Fibroblast of skin of left quadriceps (primary cell): ENCODE measurements around the gene CACNA2D4.
"Not testable (repeated sequence)": the region's sequence is repeated elsewhere in the genome, so short reads cannot be mapped to it uniquely, and the experiment has no call there.

Experiments used
- DNase-seq, 2 experiments: peaks; one replicate each; pipeline ENCODE4 v3.0.0-alpha.2; 2013; ENCODE audit warnings: low read depth in 2 of 2

The CACNA2D4 gene

DNA sequence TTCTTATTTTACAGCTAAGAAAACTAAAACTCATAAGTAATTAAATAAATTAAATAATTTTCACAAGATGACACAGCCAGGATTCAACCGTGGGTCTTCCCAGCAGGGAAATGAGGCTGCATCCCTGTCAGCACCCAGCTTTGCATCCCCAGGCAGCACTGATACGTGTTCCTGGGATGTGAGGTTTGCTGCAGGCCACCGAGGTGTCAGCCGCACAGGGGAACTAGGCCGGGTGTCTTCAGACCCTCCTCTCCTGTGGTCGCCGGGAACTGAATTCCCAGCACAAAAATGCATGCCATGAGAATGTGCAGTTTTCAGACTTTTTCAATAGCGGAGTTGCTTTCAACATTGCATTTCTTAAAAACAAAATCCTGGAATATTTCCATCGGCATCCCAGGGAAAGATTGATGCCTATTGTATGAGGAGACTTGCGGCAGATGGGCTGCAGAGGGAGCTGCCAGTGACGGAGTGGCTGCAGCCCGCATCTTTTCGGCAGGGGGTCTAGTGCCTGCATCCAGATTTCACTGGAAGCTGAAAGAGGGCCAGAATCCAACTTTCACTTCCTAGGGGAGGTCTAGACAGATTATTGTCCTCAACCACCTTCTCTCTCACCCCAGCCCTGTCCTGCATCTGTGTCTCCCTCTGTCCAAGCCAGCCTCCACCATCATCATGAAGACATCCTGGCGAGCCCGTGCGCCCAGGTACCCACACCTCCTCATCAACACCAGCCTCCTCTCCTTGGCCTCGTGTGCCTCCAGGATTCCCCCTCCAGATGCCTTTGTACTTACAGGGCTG is 85.5 kb downstream of the CACNA2D4 start:
- DNase-seq: no peak

DNA sequence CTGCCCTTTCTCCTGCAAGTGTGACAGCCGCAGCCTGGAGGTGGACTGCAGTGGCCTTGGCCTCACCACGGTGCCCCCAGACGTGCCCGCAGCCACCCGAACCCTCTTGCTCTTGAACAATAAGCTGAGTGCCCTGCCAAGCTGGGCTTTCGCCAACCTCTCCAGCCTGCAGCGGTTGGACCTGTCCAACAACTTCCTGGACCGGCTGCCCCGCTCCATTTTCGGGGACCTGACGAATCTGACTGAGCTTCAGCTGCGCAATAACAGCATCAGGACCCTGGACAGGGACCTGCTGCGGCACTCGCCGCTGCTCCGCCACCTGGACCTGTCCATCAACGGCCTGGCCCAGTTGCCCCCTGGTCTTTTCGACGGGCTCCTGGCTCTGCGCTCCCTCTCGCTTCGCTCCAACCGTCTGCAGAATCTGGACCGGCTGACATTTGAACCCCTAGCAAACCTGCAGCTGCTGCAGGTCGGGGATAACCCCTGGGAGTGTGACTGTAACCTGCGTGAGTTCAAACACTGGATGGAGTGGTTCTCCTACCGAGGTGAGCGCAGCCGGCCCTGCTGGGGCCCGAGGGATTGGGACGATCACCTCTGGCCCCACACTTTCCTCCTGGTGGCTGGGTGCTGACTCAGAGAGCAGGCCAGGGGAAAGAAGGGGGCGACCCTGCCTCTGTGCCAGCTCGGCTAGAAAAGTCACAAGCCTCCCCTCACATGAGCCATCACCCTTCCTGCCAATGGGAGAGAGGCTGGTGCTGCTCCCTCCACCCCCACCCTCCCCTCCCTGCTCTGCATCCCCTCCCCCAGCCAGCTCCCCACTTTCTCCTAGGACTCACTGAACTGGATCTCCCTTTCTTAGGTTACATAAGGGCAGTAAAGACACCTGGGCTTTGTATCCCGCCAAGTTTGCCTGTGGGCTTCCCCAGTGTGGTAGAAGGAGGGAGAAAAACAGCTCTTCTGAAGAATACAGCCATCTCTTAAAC is 87.2 kb downstream of the CACNA2D4 start:
- DNase-seq: peak; percentile 9 to 18

DNA sequence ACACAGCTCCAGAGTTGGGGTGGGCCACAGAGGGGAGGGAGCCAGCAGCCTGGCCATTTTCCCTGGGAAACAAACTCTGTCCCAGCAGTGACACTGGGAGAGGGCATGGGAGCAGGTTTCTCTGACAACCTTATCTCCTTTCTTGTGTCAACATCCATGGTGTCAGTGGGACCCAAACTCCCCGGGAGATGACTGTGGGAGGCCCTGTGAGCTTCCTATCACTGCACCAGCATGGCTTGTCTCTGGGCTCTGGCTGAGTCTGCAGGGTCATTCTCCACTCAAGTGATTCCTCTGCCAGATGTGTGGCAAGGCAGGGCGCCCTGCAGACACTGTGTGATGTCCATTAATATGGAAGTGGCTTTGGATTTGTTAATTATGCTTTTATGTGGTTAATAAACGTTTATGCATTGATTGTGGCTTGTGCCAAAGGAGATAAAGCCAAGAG is 88.0 kb downstream of the CACNA2D4 start:
- no peak for DNase-seq

DNA sequence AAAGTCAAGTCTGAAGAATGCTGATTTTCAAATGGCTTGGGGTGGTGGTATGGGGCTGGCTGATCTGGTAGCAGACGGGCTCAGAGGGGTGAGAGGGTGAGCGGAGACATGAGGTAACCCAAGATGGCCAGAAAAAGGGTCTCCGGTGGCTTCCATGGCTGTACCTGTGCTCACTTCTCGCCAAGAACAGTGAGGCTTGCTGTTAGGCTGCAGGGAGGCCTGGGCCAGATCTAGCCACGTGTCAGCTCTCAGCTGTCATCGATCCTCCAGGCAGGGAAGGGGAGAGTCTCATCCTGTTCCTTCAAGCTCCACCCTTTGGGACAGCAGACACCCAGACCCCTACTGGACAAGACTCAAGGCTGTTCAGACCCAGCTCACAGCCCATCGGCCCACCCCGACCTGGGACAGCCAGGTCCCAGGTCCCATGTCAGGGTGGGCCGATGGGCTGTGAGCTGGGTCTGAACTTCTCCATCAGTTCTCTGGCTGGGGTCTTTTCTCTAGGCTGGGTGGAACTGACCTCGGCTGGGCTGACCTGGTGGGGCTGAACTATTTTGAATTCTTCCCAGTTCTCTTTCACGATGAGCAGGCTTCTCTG is 89.0 kb downstream of the CACNA2D4 start:
- no peak for DNase-seq

DNA sequence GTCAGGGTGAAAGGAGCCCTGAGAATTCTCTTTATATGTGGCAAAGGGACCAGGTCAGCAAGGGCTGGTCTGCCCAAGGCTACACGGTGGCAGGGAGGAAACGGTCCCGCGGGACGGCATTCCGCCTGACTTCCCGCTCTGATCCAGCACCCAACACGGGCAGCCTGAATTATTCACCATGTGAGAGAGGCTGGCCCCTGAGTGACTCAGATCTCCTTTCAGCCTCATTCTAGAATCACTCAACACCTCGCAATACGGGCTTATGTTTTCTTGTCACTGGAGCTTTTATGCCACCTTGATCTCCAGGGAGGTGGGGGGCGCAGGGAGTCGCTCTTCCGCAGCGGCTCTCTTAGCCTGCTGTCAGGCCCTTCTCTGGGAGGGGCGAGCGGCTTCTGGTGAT is 89.6 kb downstream of the CACNA2D4 start:
- no peak for DNase-seq

DNA sequence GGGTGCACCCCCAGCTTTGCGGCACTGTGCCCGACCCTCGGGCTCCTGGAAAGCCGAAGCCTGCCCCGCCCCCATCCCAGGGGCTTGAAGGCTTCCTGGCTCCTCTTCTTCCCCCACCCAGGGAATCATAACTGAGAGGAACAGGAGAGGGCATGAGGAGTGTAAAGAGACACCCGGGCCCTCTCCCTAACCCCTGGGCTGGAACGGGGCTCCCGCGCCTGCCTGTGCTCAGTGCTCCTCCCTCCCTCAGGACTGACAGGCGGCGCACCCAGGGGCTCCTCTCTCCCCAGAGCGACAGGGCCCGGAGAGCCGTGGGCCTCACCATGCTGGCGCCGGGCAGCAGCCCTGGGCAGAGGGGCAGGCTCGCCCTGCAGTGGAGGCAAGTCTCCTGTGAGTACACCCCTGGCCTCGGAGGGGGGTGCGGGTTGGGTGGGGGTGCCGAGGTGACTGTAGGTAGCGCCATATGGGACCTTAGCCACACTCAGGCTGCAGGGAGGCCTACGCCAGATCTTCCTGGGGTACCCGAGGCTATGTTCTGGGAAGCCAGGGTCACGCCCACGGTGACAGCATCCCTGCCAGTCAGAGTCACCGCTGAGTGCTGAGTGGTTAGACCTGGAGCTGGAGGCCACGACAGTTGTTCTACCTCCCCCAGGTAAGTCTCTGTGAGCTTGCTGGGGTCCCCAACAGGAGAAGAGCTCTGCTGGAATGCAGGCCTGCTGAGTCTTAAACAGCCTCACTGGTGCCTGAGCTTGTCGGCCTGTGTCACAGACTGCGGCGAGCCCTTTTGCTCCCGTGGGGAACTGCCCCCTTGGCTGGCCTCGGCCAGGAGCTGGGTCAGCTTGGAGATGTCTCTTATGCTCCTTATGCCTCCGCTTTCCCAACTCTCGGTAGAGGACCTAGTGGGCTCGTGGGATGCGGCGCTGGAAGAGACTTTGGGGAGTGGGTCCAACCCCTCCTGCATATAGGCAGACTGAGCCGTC is 90.3 kb downstream of the CACNA2D4 start:
- DNase-seq: no peak

DNA sequence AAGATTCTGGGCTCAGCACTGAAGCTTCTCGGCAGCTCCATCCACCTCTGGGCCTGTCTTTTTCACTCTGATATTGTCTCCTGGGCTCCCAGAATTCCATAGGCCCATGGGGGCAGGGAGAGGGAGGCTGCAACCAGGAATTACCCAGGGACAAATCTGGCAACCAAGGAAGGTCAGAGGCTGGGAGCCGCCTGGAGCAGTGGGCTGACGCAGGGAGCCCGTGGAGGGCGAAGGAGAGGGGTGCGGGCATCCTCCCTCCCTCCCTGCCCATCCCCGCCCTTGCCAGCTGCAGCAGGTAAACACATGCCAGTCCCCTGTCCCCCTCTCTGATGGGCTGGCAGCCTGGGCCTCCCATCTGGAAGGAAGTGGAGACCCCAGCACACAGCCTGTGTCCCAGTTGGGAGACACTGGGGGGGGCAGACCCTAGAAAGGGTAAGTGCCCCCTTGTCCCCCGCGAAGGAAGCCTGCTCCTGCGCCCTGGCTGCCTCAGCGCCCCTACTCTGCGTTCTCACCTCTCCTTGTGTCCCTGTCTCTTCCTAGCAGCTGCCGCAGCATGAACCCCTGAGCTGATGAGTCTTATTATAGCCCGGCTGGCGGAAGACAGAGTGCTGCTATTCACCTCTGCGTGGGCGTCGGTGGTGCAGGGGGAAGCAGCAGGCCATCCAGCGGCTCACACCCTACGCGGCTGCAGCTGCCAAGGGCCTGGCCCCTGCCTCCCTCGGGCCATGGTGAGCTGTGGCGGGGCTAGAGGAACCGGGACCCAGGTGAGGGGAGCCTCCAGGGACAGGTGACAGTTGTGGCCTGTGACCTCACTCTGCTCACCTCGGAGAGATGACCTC is 91.4 kb downstream of the CACNA2D4 start:
- no peak for DNase-seq

DNA sequence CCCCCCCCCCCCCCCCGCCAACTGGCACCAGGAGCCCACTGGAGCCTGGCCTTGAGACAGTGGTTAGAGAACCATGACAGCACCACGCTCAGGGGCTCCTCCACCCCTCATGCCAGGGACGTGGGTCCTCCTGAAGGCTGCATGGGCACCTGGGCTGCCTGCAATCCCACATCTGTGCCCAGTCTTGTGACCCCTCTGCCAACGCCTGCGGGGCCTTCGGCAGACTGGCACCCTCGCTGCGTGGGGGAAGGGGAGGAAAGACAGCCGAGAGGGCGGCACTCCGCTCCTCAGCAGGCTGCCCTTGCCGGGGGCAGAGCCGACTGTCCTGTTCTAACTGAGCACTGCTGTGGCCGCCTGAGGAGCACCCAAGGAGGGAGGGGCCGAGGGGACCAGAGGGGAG is 92.1 kb downstream of the CACNA2D4 start:
- no peak for DNase-seq

DNA sequence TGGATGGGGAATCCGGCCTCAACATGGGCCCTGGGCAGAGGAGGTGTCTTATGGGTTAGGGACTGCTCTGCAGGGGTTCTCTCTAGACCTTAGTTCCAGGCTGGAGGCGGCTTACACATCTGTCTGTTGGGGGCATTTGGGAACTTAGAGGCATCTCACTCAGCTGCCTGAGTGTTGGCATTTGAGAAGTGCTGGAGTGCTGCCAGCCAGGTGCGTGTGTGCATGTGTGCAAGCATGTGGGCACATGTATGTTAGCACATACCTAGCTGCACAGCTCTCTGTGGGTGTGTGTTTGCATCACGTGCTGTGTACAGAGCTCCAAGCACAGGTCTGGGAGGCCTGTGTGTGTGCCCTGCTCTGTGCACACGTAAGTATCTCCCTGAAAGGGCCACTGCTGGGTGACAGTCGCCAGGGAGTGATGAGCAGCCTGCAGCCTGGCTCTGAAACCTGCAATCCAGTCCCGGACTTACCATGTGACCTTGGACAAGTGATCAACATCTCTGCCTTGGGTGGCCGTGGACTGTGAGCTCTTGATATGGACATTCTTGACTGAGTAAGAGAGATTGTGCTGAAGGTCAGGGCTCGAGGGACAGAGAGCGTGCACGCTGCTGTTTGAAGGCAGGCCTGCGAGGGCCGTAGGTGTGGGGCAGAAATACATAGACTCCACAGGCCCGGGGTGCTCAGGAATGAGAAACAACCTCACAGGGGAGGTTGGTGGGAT is 92.9 kb downstream of the CACNA2D4 start:
- no peak for DNase-seq

DNA sequence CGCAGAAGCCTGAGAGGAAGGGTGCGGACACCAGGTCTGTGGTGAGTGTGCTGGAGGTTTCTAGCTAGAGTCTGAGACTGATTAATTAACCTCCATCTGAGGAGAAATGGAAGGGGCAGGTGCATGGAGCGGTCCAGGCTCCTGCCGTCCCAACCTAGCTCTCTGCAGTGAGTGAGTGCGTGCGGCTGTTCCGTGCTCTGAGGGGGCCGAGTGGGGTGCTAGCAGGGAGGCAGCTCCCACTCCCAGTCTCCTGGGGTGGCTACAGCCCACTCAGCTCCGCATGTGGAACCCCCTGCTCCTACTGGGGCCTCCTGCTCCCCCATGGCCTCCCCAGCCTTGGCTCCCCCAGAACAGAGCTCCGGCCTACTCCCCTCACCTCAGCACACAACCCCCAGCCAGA is 95.2 kb downstream of the CACNA2D4 start:
- DNase-seq: no peak

DNA sequence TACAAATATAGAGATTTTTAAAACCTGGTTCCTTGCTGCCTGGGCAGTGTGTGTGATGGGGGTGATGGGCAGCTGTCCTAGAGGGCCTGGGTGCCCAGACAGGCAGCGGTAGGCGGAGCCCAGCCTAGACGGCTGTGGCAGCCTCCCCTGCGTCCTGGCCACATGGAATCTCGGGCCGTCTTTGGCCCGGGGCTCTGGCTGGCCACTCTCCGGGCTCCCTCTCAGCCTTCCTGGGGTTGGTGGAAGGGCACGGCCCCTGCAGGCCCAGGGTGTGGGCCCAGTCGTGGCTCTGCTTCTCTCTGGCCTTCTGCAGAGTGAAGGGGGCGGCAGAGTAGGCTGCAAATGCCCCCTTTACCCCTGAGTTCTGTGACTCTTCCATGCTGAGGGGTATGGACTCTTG is 95.8 kb downstream of the CACNA2D4 start:
- DNase-seq: no peak

DNA sequence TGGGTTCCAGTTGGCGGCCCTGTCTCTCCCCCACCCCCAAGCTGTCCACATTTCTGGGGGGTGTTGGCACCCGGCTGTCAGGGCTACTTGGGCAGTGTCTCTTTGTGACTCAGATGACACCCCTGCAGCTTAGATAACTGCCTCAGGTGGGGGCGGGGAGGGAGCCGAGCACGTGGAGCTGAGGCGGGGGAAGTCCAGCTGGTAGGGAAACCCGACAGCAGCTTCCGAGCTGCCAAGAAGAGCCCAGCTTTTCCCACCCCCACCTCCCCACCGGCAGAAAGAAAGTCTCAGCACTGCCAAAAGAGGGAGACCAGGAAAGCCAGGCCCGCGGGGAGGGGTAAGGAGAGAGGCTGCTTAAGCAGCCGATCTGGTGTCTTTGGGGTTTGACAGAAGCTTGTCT is 96.6 kb downstream of the CACNA2D4 start:
- DNase-seq: no peak

DNA sequence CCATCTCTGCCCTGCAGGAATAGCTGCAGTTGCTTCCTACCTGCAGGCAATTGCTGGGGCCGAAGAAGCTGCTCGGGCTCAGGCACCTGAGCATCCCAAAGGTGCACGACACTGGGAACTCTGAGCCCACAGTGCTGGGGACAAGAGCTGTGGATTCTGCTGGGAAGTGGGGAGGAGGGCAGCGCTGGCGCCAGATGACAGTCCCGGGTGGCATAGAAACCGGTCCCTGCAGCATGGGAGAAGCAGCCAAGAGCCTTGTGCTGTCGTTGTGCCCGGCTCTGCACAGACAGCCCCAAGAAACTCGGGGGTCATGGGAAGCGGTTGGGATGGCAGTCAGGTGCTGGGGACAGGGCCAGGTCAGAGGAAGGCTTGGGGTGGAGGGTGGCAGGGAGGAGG is 97.6 kb downstream of the CACNA2D4 start:
- DNase-seq: no peak

DNA sequence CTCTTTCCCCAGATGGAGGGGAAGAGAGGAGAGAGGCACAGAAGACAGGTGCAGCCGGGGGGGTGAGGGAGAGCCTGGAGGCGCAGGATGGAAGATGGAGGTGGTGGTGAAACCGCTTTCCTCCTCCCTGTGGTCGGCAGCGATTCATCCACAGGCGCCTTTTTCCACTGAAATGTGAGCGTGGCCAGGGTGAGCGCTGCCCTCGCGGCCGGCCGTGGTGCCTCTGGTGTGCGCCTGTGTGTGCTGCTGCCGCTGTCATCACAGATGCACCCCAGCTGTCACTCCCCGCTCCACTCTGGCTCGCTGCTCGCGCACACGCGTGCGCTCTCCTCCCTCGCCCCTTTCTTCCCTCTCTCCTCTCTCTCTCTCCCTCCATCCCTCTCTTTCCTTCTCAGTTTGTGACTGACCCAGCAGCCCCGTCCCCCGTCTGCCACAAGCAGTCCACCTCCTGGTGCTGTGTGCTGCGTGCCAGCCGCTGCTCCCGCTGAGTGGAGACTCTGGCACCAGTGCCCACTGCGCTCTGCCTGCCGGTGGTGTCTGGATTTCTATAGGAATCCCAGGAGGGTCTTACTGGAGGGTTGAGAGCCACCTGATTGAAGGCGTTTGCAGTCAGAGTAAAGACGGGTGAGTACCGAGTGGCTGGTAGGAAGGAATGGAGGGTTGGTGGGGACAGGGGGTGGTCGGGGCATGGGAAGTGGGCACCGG is 98.1 kb downstream of the CACNA2D4 start, which contains the start of gene LRTM2:
Gene LRTM2, plus strand, starts transcription at position 375 of the 705 bp plus-strand sequence. CDS start 7,584 bp downstream, outside the sequence.
- no peak for DNase-seq

DNA sequence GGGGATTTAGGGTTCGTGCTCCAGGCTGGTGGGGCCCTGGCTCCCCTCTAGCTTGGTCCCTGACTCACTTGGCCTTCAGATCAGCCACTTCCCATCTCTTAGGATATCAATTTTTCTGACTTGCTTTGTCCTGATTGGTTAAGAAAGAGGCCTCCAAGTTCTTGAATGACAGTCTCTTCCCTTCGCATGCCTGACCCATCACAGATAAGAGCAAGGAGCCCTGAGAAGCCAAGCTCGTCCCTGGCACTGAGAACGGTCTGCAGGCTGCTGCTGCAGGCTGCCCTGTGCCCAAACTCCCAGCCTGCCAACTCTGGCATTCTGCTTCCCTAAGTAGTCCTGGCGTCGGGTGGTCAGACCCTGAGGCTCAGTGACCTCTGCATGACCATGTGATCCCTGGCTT is 98.9 kb downstream of the CACNA2D4 start:
- DNase-seq: no peak

DNA sequence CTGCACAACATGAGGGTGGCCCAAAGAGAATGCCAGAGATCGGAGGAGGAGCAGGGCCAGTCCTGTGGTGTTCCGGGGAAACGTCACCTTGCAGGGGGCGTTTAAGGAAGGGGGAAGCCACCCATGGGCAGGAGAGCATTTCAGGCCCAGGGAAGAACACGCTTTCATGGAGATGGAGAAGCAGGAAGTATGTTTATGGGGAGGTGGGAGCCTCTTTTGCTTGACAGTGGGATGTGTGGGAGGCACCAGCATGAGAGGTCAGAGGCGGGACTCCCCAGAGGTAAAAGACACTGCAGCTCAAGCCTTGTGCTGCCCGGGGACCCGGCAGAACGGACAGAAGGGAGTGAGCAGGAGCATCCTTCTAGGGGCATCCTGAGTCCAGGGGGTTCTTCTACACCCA is 99.4 kb downstream of the CACNA2D4 start:
- no peak for DNase-seq

DNA sequence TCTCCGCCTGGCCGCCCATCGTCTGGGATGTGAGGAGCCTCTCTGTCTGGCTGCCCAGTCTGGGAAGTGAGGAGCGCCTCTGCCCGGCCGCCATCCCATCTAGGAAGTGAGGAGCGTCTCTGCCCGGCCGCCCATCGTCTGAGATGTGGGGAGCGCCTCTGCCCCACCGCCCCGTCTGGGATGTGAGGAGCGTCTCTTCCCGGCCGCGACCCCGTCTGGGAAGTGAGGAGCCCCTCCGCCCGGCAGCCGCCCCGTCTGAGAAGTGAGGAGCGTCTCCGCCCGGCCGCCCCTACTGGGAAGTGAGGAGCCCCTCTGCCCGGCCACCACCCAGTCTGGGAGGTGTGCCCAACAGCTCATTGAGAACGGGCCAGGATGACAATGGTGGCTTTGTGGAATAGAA is 100.5 kb downstream of the CACNA2D4 start:
- not testable (repeated sequence) for DNase-seq

DNA sequence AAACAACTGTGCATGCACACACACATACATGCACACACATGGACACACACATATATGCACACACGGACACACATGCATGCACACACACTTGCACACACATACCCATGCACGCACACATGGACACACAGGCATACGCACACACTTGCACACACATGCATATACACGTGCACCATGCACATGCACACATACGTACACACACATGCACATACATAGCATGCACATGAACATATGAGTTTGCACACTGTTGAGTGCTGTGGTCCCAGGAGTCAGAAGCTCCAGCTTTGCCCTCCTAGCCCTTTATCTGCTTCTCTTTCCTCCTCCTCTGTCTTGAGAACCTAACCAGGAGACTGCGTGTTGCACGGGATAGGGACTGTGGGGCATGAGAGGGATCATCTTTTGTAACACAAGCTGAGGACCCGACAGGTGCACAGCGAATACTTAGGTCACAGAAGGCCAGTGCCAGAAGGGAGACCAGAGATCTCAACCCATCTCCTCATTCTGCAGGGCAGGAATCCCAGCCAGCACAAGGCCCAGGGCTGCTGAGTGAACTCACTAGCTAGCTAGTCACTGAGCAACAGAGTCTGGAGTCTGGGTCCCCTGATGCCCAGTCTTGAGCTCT is 101.6 kb downstream of the CACNA2D4 start:
- no peak for DNase-seq
